HepG2 (cell line): Measurements from ENCODE around the gene C15orf62.

Experiments
- CHD2 ChIP-seq: IDR thresholded peaks from 2 replicates; pipeline ENCODE4 v1.6.1; 2011; ENCODE audit warnings: low read depth, low read length, improper control_type of control experiment
- CTCF ChIP-seq: sonication (generic); formaldehyde crosslinking; IDR thresholded peaks from 2 replicates; pipeline ENCODE4 v1.5.0; 2020; ENCODE audit warnings: mild to moderate bottlenecking, missing genetic modification reagents, moderate library complexity
- JUN ChIP-seq: sonication (generic); formaldehyde crosslinking; IDR thresholded peaks from 2 replicates; pipeline ENCODE4 v1.4.0; 2020; ENCODE audit warnings: mild to moderate bottlenecking, missing genetic modification reagents
- NFYB ChIP-seq: sonication (generic); formaldehyde crosslinking; IDR thresholded peaks from 2 replicates; pipeline ENCODE4 v1.4.0; 2020; ENCODE audit warnings: missing genetic modification reagents
- PHB2 ChIP-seq: fragments of 450-650 bp; IDR thresholded peaks from 2 replicates; pipeline ENCODE4 v1.6.1; 2018; ENCODE audit not compliant: partially characterized antibody
- ZBTB10 ChIP-seq: sonication (generic); formaldehyde crosslinking; IDR thresholded peaks from 2 replicates; pipeline ENCODE4 v1.4.0; 2020; ENCODE audit warnings: missing genetic modification reagents, borderline replicate concordance
- ZNF318 ChIP-seq: sonication (generic); formaldehyde crosslinking; IDR thresholded peaks from 2 replicates; pipeline ENCODE4 v1.4.0; 2020; ENCODE audit warnings: mild to moderate bottlenecking, missing genetic modification reagents
- ZNF564 ChIP-seq: sonication (generic); formaldehyde crosslinking; IDR thresholded peaks from 2 replicates; pipeline ENCODE4 v1.8.1; 2023; ENCODE audit warnings: mild to moderate bottlenecking, missing genetic modification reagents

GRCh38 chr15:40773902-40774301 lies 4.1 kb downstream of the C15orf62 start:
- TF ChIP-seq ZNF564 = no peak
- no peak for TF ChIP-seq PHB2
- no peak for TF ChIP-seq ZBTB10
- no peak for TF ChIP-seq CTCF (CRISPR knock-in tag)
- TF ChIP-seq CHD2 = no peak
- TF ChIP-seq JUN (CRISPR knock-in tag) = no peak
- no peak for TF ChIP-seq NFYB
- TF ChIP-seq ZNF318 (CRISPR knock-in tag) = no peak
